Prostate gland (tissue), 2 donors: ENCODE measurements around the gene PAXIP1. TPM values are rescaled to one million over a fixed set of nuclear protein-coding genes. Genes with fewer than 3 reads are reported as not detected.

ENCODE experiments used
- DNase-seq: peaks from one replicate; pipeline ENCODE4 v3.0.0-alpha.2; 2019; ENCODE audit warnings: low spot score
- H3K27ac ChIP-seq, 2 donors: fragments of 200-600 bp; sonication (generic); 2 replicates each; pipeline ENCODE4 v1.5.1; 2017 to 2019
- H3K27me3 ChIP-seq: fragments of 200-600 bp; sonication (generic); replicated peaks from 2 replicates; pipeline ENCODE4 v1.5.1; 2019; ENCODE audit not compliant: insufficient read depth
- H3K36me3 ChIP-seq, 2 donors: fragments of 200-600 bp; sonication (generic); 1 replicate in 1 of 2; 2 replicates in 1 of 2; pipeline versions ENCODE4 v1.5.1 to v1.8.1; 2017 to 2019
- H3K4me1 ChIP-seq: fragments of 200-600 bp; sonication (generic); replicated peaks from 2 replicates; pipeline ENCODE4 v1.5.1; 2019
- H3K4me3 ChIP-seq, 2 donors: fragments of 200-600 bp; sonication (generic); 2 replicates each; pipeline ENCODE4 v1.5.1; 2017 to 2019
- H3K9me3 ChIP-seq: fragments of 200-600 bp; sonication (generic); 2 replicates; pipeline ENCODE4 v1.5.1; 2017
- CTCF ChIP-seq, 4 experiments: fragments of 200-600 bp in 2 of 4; fragments of 450-650 bp in 2 of 4; sonication (generic) in 2 of 4; IDR thresholded peaks; 1 replicate in 3 of 4; 2 replicates in 1 of 4; pipeline ENCODE4 v1.5.1; 2016 to 2019; ENCODE audit warnings: antibody characterized with exemption in 4 of 4, mild to moderate bottlenecking in 2 of 4, moderate library complexity in 2 of 4
- POLR2A ChIP-seq: fragments of 450-650 bp; IDR thresholded peaks from one replicate; pipeline ENCODE4 v1.6.1; 2016; ENCODE audit warnings: antibody characterized with exemption, mild to moderate bottlenecking
- POLR2AphosphoS5 ChIP-seq: sonication (generic); formaldehyde crosslinking; IDR thresholded peaks from one replicate; pipeline ENCODE4 v1.6.1; 2017; ENCODE audit warnings: antibody characterized with exemption
- WGBS: methylation state at CpG from one replicate; pipeline ENCODE4 v1.1.5; 2018; 5-methylcytosine and 5-hydroxymethylcytosine counted together
- intact Hi-C: fragments of 100-400 bp; cut with DNase I; formaldehyde crosslinking; loops from one replicate; pipeline ENCODE4 v1.14.2; 2022
- total RNA-seq, 2 donors: library from RNA; depleted of rRNA; stranded (reverse); fragments of >200 nt; gene quantifications; one replicate each; pipeline ENCODE4 v1.1.0, GENCODE V29; 2016

The PAXIP1 gene
- total RNA-seq, 2 donors from 2014 or later: 15.8 to 24.1 TPM

- intact Hi-C loops: no loop called here
- no peak for DNase-seq
- no peak for TF ChIP-seq POLR2A
- no peak for TF ChIP-seq CTCF (IDR thresholded peaks at IDR 0.05)
- no peak for TF ChIP-seq POLR2AphosphoS5
- Histone ChIP-seq H3K36me3 (no peaks in the 10 kb centered on the region), H3K4me1 (no peaks in the 10 kb centered on the region), H3K27me3 (no peaks in the 10 kb centered on the region), H3K4me3 (no peak overlapping the region), H3K27ac (no peak overlapping the region), H3K9me3 (no peaks in the 10 kb centered on the region)
- 94% methylated on average over 40 of the region's 41 CpGs for WGBS
Observed at GRCh38 chr7:154906736-154907355, 96.1 kb downstream of the PAXIP1 start.

- intact Hi-C loops: no loop called here
- 97% methylated on average over 7 of the region's 7 CpGs for WGBS
- H3K27ac ChIP-seq: no peak overlapping the region
- no peaks in the 10 kb centered on the region for H3K4me1 ChIP-seq
- no peaks in the 10 kb centered on the region for H3K36me3 ChIP-seq
- no peaks in the 10 kb centered on the region for H3K9me3 ChIP-seq
- TF ChIP-seq CTCF (IDR thresholded peaks at IDR 0.05): no peak
- no peak for TF ChIP-seq POLR2AphosphoS5
- no peak for TF ChIP-seq POLR2A
- no peak overlapping the region for H3K4me3 ChIP-seq
- DNase-seq: no peak
- no peaks in the 10 kb centered on the region for H3K27me3 ChIP-seq
Observed at GRCh38 chr7:154906201-154906600, 96.7 kb downstream of the PAXIP1 start.

- Histone ChIP-seq H3K4me3 (no peak overlapping the region), H3K9me3 (no peaks in the 10 kb centered on the region), H3K27me3 (no peaks in the 10 kb centered on the region), H3K36me3 (no peaks in the 10 kb centered on the region), H3K4me1 (no peaks in the 10 kb centered on the region), H3K27ac (no peak overlapping the region)
- TF ChIP-seq CTCF (IDR thresholded peaks at IDR 0.05): no peak
- no peak for TF ChIP-seq POLR2AphosphoS5
- TF ChIP-seq POLR2A: no peak
- no peak for DNase-seq
- intact Hi-C loops: no loop called here
- WGBS: 74% methylated on average over 8 of the region's 8 CpGs
Observed at GRCh38 chr7:154905615-154906014, 97.3 kb downstream of the PAXIP1 start.

GRCh38 chr7:154905146-154905545, 97.8 kb downstream of the PAXIP1 start:
- Histone ChIP-seq H3K36me3 (no peaks in the 10 kb centered on the region), H3K27ac (no peak overlapping the region), H3K9me3 (no peaks in the 10 kb centered on the region), H3K4me1 (no peaks in the 10 kb centered on the region), H3K27me3 (no peaks in the 10 kb centered on the region), H3K4me3 (no peak overlapping the region)
- TF ChIP-seq POLR2AphosphoS5 (no peak), CTCF (IDR thresholded peaks at IDR 0.05) (no peak), POLR2A (no peak)
- 93% methylated on average over 8 of the region's 8 CpGs for WGBS
- intact Hi-C loops: no loop called here
- DNase-seq: no peak

GRCh38 chr7:154903083-154903731, 99.7 kb downstream of the PAXIP1 start:
- no peak for DNase-seq
- TF ChIP-seq CTCF (IDR thresholded peaks at IDR 0.05): no peak
- TF ChIP-seq POLR2AphosphoS5: no peak
- no peak for TF ChIP-seq POLR2A

More at GRCh38 chr7:154903083-154903731, 99.7 kb downstream of the PAXIP1 start:
- H3K9me3 ChIP-seq: no peaks in the 10 kb centered on the region
- H3K27me3 ChIP-seq: no peaks in the 10 kb centered on the region
- 42% methylated on average over 12 of the region's 14 CpGs for WGBS
- no peak overlapping the region for H3K4me3 ChIP-seq
- intact Hi-C loops: loop anchor here (5.0 kb wide), 1 partner anchor 639 kb away; no protein-coding TSS in a partner anchor
- H3K36me3 ChIP-seq: no peaks in the 10 kb centered on the region
- no peaks in the 10 kb centered on the region for H3K4me1 ChIP-seq
- no peak overlapping the region for H3K27ac ChIP-seq
